ENCODE data around the gene NTN4.

The NTN4 gene

GRCh38 chr12:95803817-95804216 lies 13.3 kb upstream of the NTN4 start:
- TF ChIP-seq CTCF (IDR thresholded peaks at IDR 0.05) = no peak
- Histone ChIP-seq H3K4me1 (ENCODE audit: control insufficient read depth in 1 of 2, insufficient read depth in 1 of 2, low read depth in 1 of 2, low read length in 1 of 2) (no peaks in the 10 kb centered on the region), H3K4me3 (ENCODE audit: low read depth in 1 of 2, low read length in 1 of 2) (no peak overlapping the region), H3K27me3 (peaks cover 85% of the 10 kb centered on the region), H3K27ac (no peak overlapping the region), H3K36me3 (no peaks in the 10 kb centered on the region), H3K9me3 (no peaks in the 10 kb centered on the region)

- Histone ChIP-seq H3K27ac (no peak overlapping the region), H3K4me3 (ENCODE audit: low read depth in 1 of 2, low read length in 1 of 2) (no peak overlapping the region), H3K27me3 (peaks cover 86% of the 10 kb centered on the region), H3K36me3 (no peaks in the 10 kb centered on the region), H3K9me3 (no peaks in the 10 kb centered on the region), H3K4me1 (ENCODE audit: control insufficient read depth in 1 of 2, insufficient read depth in 1 of 2, low read depth in 1 of 2, low read length in 1 of 2) (no peaks in the 10 kb centered on the region)
- TF ChIP-seq CTCF (IDR thresholded peaks at IDR 0.05) = no peak
Measured at GRCh38 chr12:95802482-95803270, 12.1 kb upstream of the NTN4 start.

GRCh38 chr12:95796982-95797289 lies 6.4 kb upstream of the NTN4 start:
- H3K27me3 ChIP-seq = peaks cover 91% of the 10 kb centered on the region
- no peak for TF ChIP-seq CTCF (IDR thresholded peaks at IDR 0.05)
- no peak overlapping the region for H3K4me3 ChIP-seq (ENCODE audit: low read depth in 1 of 2, low read length in 1 of 2)
- H3K9me3 ChIP-seq = no peaks in the 10 kb centered on the region
- H3K27ac ChIP-seq = no peak overlapping the region
- H3K4me1 ChIP-seq (ENCODE audit: control insufficient read depth in 1 of 2, insufficient read depth in 1 of 2, low read depth in 1 of 2, low read length in 1 of 2) = no peaks in the 10 kb centered on the region
- H3K36me3 ChIP-seq = no peaks in the 10 kb centered on the region

GRCh38 chr12:95796225-95796981 lies 5.8 kb upstream of the NTN4 start:
- Histone ChIP-seq H3K4me1 (ENCODE audit: control insufficient read depth in 1 of 2, insufficient read depth in 1 of 2, low read depth in 1 of 2, low read length in 1 of 2) (peaks cover 0 to under 1% of the 10 kb centered on the region in 2 experiments), H3K9me3 (no peaks in the 10 kb centered on the region), H3K27me3 (peaks cover 91% of the 10 kb centered on the region), H3K27ac (no peak overlapping the region), H3K36me3 (no peaks in the 10 kb centered on the region), H3K4me3 (ENCODE audit: low read depth in 1 of 2, low read length in 1 of 2) (no peak overlapping the region)
- TF ChIP-seq CTCF (IDR thresholded peaks at IDR 0.05) = no peak

- H3K4me3 ChIP-seq (ENCODE audit: low read depth in 1 of 2, low read length in 1 of 2) = no peak overlapping the region
- peaks cover 0 to 13% of the 10 kb centered on the region in 2 experiments for H3K4me1 ChIP-seq (ENCODE audit: control insufficient read depth in 1 of 2, insufficient read depth in 1 of 2, low read depth in 1 of 2, low read length in 1 of 2)
- no peak overlapping the region for H3K27ac ChIP-seq
- no peak for TF ChIP-seq CTCF (IDR thresholded peaks at IDR 0.05)
- peaks cover 100% of the 10 kb centered on the region for H3K27me3 ChIP-seq
- no peaks in the 10 kb centered on the region for H3K36me3 ChIP-seq
- H3K9me3 ChIP-seq = no peaks in the 10 kb centered on the region
Measured at GRCh38 chr12:95790917-95791849, 619 bp upstream of the NTN4 start.

Measured in neutrophil (primary cell).